SKM-1 treated with dmso at 0.1 percent for 144 hours (cell line): Measurements from ENCODE around the gene SCLT1.
A peak's percentile ranks its signal among the peaks of the same experiment; 100 is the strongest.

Source experiments
- DNase-seq: peaks from one replicate; lab custom pipeline; 2025; ENCODE audit not compliant: unreplicated experiment; lab: John Stamatoyannopoulos, UW

The SCLT1 gene

DNA sequence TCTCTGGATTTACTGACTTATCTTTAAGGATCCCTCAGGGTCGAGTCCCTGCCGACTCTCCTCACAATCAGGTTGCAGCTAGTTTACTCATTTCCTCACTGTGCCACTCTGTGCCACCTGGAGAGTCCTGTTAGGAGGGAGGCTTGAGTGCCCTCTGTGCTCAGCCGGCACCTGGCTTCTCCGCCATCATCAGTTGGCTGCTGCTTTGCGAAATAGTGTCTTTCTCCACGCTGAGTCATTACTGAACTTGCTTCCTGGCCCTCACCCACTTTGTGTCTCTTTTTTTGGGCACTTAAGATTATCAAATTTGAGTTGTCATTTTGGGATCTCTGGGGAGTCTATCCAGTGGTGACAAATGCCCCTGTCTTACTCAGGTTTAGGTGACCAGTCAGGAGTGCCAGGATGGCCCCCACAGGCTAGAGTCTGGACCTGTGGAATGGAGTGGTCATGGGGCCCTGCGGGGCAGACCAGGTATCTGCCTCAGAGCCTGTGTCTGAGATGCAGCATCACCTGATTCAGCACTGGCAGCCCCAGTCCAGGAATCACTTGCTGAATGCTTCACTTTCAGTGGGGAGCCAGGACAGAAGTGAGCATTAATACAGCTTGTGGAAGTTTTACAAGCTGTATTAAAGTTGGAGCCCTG, 246.1 kb downstream of the SCLT1 start:
- peak; percentile 32 for DNase-seq

DNA sequence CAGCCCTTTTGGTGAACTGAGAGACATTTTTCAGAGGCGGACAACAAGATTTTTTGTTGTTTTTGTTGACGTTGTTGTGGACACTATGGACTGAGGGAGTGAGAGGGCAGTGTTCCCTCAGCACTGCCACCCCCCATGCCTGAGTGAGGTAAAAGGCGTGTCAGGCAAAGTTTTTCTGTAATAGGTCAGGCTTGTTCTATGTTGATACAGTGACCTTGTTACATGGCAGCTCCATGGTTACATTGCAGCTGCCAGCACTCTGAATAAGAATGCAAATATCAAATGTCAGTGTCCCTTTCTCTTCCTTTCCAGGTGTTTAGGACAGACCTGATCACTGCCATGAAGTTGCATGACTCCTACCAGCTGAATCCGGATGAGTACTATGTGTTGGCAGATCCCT, 247.3 kb downstream of the SCLT1 start:
- no peak for DNase-seq

DNA sequence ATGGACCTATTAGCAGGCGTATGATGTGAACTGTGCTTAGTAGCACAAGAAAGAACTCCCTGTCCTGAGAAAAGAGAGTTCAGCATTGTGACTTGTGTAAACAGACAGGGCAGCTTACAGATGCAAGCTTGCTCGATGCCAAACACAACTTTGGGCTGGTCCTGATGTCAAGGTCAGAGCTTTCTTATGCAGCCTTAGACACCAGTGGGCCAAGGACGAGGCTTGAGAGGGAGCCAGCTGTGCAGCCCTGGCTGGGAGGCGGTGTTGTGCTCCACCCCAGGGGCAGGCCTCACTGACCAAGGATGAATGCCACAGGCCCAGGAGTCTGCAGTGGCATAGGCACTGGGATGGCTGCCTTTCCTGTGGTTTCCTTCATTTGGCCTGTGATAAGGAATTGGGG, 248.4 kb downstream of the SCLT1 start:
- DNase-seq, result no peak

DNA sequence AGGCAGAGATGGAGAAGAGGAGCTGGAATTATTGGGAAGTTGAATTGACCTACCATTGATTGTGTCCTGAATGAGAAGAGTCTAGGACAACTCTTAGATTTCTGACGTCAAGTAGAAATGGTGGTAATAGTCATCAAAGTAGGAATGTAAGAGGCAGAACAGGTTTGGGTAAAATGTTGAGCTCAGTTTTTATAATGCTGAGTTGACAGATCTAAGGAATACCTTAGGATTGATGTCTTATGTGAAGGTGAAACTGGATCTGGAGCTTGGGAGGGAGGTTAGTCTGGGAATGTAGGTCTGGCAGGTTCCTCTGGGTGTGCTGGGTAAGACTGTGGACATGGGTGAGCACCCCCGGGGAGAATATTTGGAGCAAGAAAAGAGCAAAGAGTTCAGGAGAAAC, 251.9 kb downstream of the SCLT1 start:
- DNase-seq, result no peak

DNA sequence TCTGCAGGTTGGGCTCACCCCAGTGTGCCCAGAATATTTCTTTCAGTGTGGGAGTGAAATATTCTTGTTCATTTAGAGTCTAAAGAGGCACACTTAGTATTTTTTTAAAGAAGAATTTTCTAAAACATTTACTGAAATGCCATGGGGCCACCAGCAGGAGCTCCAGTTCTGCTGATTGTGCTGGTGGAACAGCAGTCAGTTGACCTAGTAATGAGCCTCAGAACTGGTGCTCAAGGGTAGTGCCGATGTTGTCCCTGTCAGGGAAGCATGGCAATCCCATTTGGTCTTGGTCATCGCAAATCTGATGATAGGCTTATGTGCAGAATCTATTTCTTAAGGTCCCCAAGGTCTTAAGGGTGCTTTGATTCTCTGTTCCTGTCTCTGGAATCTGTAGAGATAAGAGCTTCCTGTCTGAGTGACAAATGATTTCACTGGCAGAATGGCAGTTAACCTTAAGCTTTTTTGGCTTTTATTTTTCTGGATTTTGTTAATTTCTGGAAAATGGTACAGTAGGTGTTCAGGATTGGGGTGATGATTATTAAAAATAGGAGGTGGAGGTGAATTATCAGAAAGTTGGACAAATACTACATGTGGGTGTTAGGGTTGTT, 252.5 kb downstream of the SCLT1 start:
- DNase-seq, result no peak

DNA sequence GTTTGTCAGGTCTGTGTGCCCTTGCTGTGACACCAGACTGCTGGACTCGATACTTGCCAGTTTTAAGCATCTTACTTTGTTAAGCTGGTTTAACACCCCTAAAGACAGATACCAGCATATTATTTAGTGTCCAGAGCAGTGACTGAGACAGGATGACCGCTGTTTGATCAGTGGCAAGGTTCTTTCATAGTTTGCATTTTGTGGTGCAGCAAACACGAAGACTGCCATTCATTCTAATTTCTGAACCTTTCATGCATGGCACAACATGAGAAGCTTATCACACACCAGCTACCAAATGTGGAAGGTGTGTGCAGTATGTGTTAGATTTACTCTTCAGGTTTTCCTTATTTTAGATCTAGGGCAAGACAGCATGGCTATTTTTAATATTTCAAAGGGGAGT, 255.7 kb downstream of the SCLT1 start:
- DNase-seq, result no peak

DNA sequence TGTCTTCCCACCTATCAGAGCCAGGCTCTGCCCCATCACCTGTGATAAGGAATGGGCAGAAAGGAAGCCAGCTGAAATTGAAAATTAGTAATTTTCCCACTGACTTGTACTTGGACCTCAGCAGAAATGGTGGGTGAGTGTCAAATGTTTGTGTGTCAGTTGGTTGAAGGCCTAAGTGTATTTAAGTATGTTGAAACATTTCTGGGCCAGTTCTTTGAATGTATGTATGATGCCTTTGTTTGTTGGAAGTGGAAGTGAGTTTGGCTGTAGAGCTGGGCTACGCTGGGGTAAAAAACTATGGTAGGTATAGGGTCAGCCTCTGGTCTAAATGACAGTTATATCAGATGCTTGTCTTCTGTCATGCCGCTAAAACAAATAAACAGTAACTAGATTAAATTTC, 256.1 kb downstream of the SCLT1 start:
- no peak for DNase-seq

DNA sequence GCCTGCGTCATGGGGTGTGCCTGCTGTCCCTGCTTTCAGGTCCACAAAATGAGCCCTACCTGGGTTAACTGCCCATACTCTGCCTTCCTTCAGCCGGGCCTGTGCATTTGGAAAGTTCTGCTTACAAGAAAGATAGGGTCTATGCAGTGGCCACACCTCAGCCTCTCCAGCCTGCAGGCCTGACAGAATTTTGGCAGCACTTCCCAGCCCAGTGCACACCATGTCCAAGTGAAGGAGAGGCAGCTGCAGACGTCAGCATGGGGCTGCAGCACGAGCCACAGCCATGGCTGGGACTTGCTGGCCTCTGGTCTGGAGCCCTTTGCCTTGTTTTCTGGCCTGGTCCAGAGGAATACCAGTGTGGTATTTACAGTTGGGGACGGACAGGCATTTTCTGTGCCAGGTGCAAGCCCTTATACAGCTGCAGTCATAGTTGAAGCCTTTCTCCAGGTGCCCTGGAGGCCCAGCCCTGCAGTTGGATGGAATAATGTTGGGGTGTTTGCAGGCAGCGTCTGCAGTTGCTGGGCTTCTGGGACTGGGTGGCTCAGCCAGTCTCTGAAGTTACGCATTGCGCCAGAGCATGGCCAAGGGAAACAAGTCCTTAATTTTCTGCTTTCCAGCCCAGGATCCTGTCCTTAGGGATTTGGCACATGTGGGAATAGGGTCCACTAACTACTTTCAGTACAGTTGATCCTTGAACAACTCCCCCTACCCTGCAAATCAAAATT, 257.7 kb downstream of the SCLT1 start:
- DNase-seq, result no peak
